HG02938 (cell line): Measurements from ENCODE around the gene TIMM13.

Source experiments
- ATAC-seq: cut with Tn5 transposase; IDR thresholded peaks from one replicate; pipeline ENCODE4 v1.9.1; 2021; ENCODE audit warnings: mild to moderate bottlenecking, moderate library complexity; ENCODE audit not compliant: unreplicated experiment

TIMM13 gene

GRCh38 chr19:2387367-2388288, 39.8 kb downstream of the TIMM13 start:
- no peak for ATAC-seq

- ATAC-seq: no peak
Measured at GRCh38 chr19:2385053-2385721, 42.2 kb downstream of the TIMM13 start.

- ATAC-seq: no peak
Measured at GRCh38 chr19:2382530-2383222, 44.7 kb downstream of the TIMM13 start.

GRCh38 chr19:2381148-2381820, 46.1 kb downstream of the TIMM13 start:
- no peak for ATAC-seq

- ATAC-seq: no peak
Measured at GRCh38 chr19:2380567-2380966, 46.8 kb downstream of the TIMM13 start.

GRCh38 chr19:2376784-2377519, 50.4 kb downstream of the TIMM13 start:
- ATAC-seq: no peak
